Stimulated activated CD8-positive, alpha-beta memory T cell treated with anti-CD3 and anti-CD28 coated beads, Interleukin-12 subunit alpha, Interleukin-12 subunit beta, amount 100 ng/mL, for 4 hours (primary cell): ENCODE results near the gene TRIOBP.

Experiments
- DNase-seq: peaks from one replicate; pipeline ENCODE4 v3.0.0-alpha.2; 2020; ENCODE audit warnings: low read depth

The TRIOBP gene

DNA sequence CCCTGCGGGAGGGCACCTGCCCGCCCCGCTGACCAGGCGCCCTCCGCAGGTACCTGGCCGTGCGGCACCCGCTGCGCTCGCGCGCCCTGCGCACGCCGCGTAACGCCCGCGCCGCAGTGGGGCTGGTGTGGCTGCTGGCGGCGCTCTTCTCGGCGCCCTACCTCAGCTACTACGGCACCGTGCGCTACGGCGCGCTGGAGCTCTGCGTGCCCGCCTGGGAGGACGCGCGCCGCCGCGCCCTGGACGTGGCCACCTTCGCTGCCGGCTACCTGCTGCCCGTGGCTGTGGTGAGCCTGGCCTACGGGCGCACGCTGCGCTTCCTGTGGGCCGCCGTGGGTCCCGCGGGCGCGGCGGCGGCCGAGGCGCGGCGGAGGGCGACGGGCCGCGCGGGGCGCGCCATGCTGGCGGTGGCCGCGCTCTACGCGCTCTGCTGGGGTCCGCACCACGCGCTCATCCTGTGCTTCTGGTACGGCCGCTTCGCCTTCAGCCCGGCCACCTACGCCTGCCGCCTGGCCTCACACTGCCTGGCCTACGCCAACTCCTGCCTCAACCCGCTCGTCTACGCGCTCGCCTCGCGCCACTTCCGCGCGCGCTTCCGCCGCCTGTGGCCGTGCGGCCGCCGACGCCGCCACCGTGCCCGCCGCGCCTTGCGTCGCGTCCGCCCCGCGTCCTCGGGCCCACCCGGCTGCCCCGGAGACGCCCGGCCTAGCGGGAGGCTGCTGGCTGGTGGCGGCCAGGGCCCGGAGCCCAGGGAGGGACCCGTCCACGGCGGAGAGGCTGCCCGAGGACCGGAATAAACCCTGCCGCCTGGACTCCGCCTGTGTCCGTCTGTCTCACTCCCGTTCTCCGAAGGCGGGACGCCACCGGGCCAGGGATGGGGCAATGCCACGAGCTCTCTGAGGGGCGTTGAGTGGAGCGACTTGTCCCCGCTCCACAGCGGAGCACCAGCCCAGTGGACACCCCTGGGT, 128.1 kb downstream of the TRIOBP start:
- no peak for DNase-seq
